Common myeloid progenitor, CD34-positive (primary cell): ENCODE measurements around the gene COL4A6.
A peak's percentile ranks its signal among the peaks of the same experiment; 100 is the strongest.

Experiments used
- CTCF ChIA-PET: fragments of 350-600 bp; sonication (Branson Sonifier 250); formaldehyde crosslinking; loops from one replicate; lab custom pipeline; 2021; ENCODE audit warnings: antibody characterized with exemption; lab: Charles Lee
- POLR2A ChIA-PET: fragments of 350-600 bp; sonication (Branson Sonifier 250); formaldehyde crosslinking; loops from one replicate; lab custom pipeline; 2021; ENCODE audit warnings: antibody characterized with exemption; lab: Charles Lee
- DNase-seq, 3 donors: peaks; one replicate each; pipeline versions ENCODE4 v3.0.0 to v3.0.0-alpha.2; 2013
- H3K27ac ChIP-seq, 2 experiments: 1 replicate in 1 of 2; 2 replicates in 1 of 2; pipeline ENCODE4 v1.7.0; 2013; ENCODE audit warnings: inconsistent platforms in 2 of 2, low read length in 2 of 2, mild to moderate bottlenecking in 2 of 2, low read depth in 1 of 2, moderate library complexity in 1 of 2; ENCODE audit not compliant: severe bottlenecking in 2 of 2, insufficient read depth in 1 of 2, poor library complexity in 1 of 2
- H3K27me3 ChIP-seq, 5 experiments: replicated peaks in 2 of 5; 1 replicate in 3 of 5; 2 replicates in 2 of 5; pipeline versions ENCODE4 v1.6.1 to v1.7.0; 2013; ENCODE audit warnings: low read length in 4 of 5, mild to moderate bottlenecking in 2 of 5, moderate library complexity in 2 of 5, inconsistent platforms in 1 of 5; ENCODE audit not compliant: insufficient read depth in 5 of 5, control insufficient read depth in 4 of 5
- H3K36me3 ChIP-seq, 4 experiments: 1 replicate in 2 of 4; 2 replicates in 2 of 4; pipeline versions ENCODE4 v1.6.1 to v1.7.0; 2013; ENCODE audit warnings: low read length in 3 of 4, control low read depth in 1 of 4, mild to moderate bottlenecking in 1 of 4; ENCODE audit not compliant: control insufficient read depth in 4 of 4, insufficient read depth in 4 of 4
- H3K4me1 ChIP-seq, 4 experiments: 1 replicate in 3 of 4; 2 replicates in 1 of 4; pipeline versions ENCODE4 v1.6.1 to v1.7.1; 2013; ENCODE audit warnings: low read length in 3 of 4, mild to moderate bottlenecking in 3 of 4, control low read depth in 1 of 4, inconsistent platforms in 1 of 4, moderate library complexity in 1 of 4; ENCODE audit not compliant: control insufficient read depth in 4 of 4, insufficient read depth in 4 of 4; ENCODE audit errors: control extremely low read depth in 1 of 4
- H3K4me3 ChIP-seq, 7 experiments: 1 replicate in 4 of 7; 2 replicates in 3 of 7; pipeline versions ENCODE4 v1.5.1 to v1.7.0; 2013; ENCODE audit warnings: mild to moderate bottlenecking in 7 of 7, low read length in 6 of 7, moderate library complexity in 6 of 7, inconsistent platforms in 2 of 7, low read depth in 2 of 7, control low read depth in 1 of 7; ENCODE audit not compliant: insufficient read depth in 4 of 7, control insufficient read depth in 1 of 7; ENCODE audit errors: extremely low read depth in 1 of 7
- H3K9me3 ChIP-seq, 5 experiments: 1 replicate in 4 of 5; 2 replicates in 1 of 5; pipeline versions ENCODE4 v1.6.1 to v1.7.1; 2013; ENCODE audit warnings: low read length in 4 of 5, mild to moderate bottlenecking in 2 of 5, inconsistent platforms in 1 of 5, low read depth in 1 of 5, moderate library complexity in 1 of 5; ENCODE audit not compliant: control insufficient read depth in 4 of 5, insufficient read depth in 2 of 5; ENCODE audit errors: control extremely low read depth in 1 of 5
- WGBS: methylation state at CpG from one replicate; pipeline ENCODE4 v1.1.5; 2013; ENCODE audit not compliant: insufficient coverage; 5-methylcytosine and 5-hydroxymethylcytosine counted together

COL4A6 gene

DNA sequence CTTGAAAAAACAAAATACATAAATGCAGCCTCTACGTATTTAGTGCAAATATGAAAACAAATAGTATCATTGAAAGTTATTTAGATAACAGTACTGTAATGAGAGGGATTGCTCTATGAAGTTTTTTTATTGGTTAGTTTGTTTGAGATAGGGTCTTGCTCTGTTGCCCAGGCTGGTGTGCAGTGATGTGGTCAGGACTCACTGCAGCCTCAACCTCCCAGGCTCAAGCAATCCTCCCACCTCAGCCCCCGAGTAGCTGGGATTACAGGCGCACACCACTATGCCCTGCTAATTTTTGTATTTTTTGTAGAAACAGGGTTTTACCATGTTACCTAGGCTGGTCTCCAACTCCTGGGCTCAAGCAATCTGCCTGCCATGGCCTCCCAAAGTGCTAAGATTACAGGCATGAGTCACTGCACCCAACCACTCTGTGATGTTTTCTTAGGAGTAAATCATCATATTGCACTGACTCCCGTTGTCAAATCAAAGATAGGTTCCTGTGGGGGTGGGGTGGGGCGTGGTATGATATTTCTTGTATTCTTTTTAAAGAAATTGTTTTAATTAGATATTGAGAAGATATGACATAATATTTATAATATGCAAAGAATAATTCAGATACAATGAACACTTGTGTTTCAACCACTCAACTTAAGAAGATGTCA, 270.9 kb downstream of the COL4A6 start:
- CTCF ChIA-PET, result no interaction called here
- Histone ChIP-seq H3K4me3 (no peak overlapping the region), H3K27me3 (peaks cover 0 to 8% (median 0%) of the 10 kb centered on the region in 5 experiments), H3K9me3 (peaks cover 0 to 4% (median 0%) of the 10 kb centered on the region in 5 experiments), H3K27ac (no peak overlapping the region), H3K4me1 (no peaks in the 10 kb centered on the region), H3K36me3 (no peaks in the 10 kb centered on the region)
- no CpG with 5 or more reads among the region's 5 CpGs for WGBS
- DNase-seq, result no peak
- POLR2A ChIA-PET, result no interaction called here

DNA sequence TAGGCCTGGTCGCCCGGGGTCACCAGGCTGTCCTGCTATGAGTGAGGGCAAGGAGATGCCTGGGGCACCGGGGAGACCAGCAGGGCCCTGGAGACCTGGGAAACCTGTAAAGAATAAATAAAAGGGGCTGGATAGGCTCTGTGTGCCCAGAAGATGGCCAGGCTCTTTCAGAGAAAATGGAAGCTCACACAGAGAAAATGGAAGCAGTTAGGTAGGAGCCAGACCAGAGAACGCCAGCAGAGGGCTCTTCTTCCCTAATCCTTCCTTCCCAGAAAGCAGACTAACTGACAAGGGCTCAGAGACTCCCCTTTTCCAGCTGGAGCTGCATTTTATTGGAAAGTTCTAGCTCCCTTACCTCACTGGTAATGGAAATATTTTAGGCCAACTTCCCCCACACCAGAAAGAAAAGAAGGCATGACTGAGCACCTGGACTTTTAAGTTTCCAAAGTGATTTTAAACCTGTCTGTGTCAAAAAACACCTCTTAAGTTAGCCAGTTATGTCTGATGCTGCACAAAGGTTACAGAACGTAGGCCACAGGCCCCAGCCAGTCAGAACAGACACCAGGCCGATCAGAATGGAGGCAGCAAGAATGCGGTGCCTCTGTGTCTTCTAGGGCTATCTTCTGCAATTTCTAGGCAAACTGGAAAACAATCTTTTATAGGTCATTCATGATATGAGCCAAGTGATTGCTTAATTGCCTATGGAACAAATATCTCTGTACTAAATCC, 272.7 kb downstream of the COL4A6 start:
- no peaks in the 10 kb centered on the region for H3K4me1 ChIP-seq
- H3K27ac ChIP-seq, result no peak overlapping the region
- H3K9me3 ChIP-seq, result peaks cover 0 to 2% (median 0%) of the 10 kb centered on the region in 5 experiments
- POLR2A ChIA-PET, result no interaction called here
- H3K4me3 ChIP-seq, result no peak overlapping the region
- H3K36me3 ChIP-seq, result no peaks in the 10 kb centered on the region
- peaks cover 0 to 8% (median 0%) of the 10 kb centered on the region in 5 experiments for H3K27me3 ChIP-seq
- 80% methylated on average over 6 of the region's 7 CpGs for WGBS
- DNase-seq, result peak in 1 of 3 donors; percentile 0
- CTCF ChIA-PET, result no interaction called here

DNA sequence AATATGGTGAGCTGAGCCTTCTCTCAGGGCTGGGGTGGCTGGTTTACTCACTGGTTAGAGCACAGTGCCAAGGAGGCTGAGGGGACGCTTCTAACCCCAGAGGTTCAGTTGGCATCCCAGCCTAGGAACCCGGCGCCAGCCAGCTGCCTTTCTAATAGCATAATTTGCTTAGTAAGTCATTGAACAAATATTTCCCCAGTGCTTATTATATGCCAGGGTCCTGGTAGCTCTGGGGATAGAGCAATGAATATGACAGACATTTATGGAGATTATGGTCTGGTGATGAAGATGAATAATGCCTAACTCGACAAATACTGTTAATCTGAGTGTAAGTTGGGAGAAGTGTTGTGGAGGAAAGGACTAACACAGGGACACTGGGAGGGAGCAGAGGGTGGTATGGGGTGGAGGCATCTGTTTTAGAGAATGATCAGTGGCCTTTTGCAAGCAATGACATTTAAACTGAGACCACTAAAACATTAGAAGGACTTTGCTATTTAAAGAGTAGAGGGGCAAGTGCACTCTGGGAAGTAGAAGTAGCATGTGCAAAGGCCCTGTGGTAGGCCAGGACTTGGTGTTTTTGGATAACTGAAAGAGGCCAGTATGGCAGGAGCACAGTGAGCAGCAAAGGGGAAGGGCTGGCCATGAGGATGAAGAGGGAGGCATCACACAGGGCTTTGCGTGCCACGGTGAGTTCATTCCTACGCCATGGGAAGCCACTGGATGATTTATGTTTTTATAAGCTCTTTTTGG, 274.7 kb downstream of the COL4A6 start:
- Histone ChIP-seq H3K9me3 (no peaks in the 10 kb centered on the region), H3K27ac (no peak overlapping the region), H3K4me1 (no peaks in the 10 kb centered on the region), H3K27me3 (peaks cover 0 to 4% (median 0%) of the 10 kb centered on the region in 5 experiments), H3K36me3 (no peaks in the 10 kb centered on the region), H3K4me3 (no peak overlapping the region)
- CTCF ChIA-PET, result no interaction called here
- WGBS, result 78% methylated on average over 5 of the region's 7 CpGs
- no peak for DNase-seq
- POLR2A ChIA-PET, result no interaction called here

DNA sequence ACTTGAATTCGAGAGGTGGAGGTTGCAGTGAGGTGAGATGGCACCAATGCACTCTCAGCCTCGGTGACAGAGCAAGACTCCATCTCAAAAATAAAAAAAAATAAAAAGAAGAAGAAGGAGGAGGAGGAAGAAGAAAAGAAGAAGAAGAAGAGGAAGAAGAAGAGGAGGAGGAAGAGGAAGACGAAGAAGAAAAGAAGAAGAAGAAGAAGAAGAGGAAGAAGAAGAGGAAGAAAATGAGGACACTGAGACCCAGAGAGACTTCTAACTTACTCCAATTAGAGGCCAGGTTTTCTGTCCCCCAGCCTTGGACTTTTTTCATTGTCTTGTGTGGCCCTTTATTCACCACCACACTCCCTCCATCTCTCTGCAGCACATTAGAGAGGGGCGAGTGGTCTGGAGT, 276.0 kb downstream of the COL4A6 start:
- Histone ChIP-seq H3K4me1 (no peaks in the 10 kb centered on the region), H3K9me3 (no peaks in the 10 kb centered on the region), H3K4me3 (no peak overlapping the region), H3K27me3 (peaks cover 0 to 2% (median 0%) of the 10 kb centered on the region in 5 experiments), H3K36me3 (no peaks in the 10 kb centered on the region), H3K27ac (no peak overlapping the region)
- ChIA-PET POLR2A (no interaction called here), CTCF (no interaction called here)
- no peak for DNase-seq
- WGBS, result 84% methylated on average over 2 of the region's 4 CpGs

DNA sequence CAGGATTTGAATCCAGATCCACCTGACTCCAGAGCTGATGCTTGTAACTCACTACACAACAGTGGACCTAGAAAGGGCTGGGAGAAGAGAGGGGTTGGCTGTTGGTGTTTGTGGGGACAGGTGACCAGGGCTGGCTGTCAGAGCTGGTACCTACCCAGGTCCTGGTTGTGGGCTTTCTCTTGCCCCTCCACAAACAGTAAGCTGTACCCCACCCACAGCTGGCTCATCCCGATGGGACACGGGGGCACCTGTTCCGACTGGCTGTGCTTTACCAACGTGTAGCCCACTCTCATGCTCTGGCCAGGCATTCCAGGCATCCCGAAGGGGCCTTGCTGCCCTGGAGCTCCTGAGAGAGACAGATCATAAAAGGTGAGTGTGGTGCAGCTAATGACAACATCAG, 277.9 kb downstream of the COL4A6 start:
- Histone ChIP-seq H3K9me3 (no peaks in the 10 kb centered on the region), H3K27ac (no peak overlapping the region), H3K36me3 (peaks cover 0 to 2% (median 0%) of the 10 kb centered on the region in 4 experiments), H3K4me1 (no peaks in the 10 kb centered on the region), H3K4me3 (no peak overlapping the region), H3K27me3 (peaks cover 0 to 4% (median 0%) of the 10 kb centered on the region in 5 experiments)
- no CpG with 5 or more reads among the region's 5 CpGs for WGBS
- CTCF ChIA-PET, result no interaction called here
- no peak for DNase-seq
- POLR2A ChIA-PET, result no interaction called here

DNA sequence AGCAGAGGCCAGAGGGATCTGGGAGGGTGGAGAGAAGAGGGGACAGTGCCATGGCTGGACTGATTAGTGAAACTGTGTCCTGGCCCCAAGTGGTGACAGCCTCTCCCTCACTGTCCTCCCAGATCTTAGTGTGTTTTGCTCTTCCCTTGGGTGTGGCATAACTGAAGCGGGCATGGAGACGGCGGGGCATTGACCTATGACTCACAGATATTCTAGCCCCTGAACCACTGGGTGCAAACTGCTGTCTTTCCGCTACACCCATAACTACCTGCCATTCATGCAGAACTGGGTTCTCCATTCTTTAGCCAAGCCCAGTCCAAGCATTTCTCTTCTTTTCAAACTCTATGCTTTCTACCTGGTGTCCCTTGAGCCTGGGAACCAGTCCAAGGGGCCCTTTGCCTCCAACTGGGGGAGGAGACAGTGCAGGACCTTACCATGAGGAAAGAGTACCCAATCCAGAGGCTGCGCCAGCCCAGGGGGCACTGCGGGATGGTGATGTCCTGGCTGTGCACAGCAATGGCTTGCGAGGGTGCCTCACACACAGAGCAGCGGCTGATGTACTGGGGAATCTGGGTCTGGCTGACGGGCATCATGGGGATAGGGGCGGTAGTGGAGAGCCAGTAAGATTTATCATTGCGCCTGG, 279.1 kb downstream of the COL4A6 start:
- CTCF ChIA-PET, result no interaction called here
- Histone ChIP-seq H3K27ac (no peak overlapping the region), H3K27me3 (peaks cover 0 to 4% (median 0%) of the 10 kb centered on the region in 5 experiments), H3K36me3 (peaks cover 0 to 2% (median 0%) of the 10 kb centered on the region in 4 experiments), H3K4me3 (no peak overlapping the region), H3K4me1 (no peaks in the 10 kb centered on the region), H3K9me3 (no peaks in the 10 kb centered on the region)
- POLR2A ChIA-PET, result no interaction called here
- DNase-seq, result no peak
- 87% methylated on average over 11 of the region's 11 CpGs for WGBS
